Cerebellar nuclear complex (tissue), 1 donor: Measurements from ENCODE around the gene HUS1.
"Not testable (repeated sequence)": the region's sequence is repeated elsewhere in the genome, so short reads cannot be mapped to it uniquely, and the experiment has no call there.

ENCODE experiments used
- DNase-seq, 2 experiments: peaks; one replicate each; lab custom pipeline; 2025; lab: John Stamatoyannopoulos, UW

Gene HUS1

DNA sequence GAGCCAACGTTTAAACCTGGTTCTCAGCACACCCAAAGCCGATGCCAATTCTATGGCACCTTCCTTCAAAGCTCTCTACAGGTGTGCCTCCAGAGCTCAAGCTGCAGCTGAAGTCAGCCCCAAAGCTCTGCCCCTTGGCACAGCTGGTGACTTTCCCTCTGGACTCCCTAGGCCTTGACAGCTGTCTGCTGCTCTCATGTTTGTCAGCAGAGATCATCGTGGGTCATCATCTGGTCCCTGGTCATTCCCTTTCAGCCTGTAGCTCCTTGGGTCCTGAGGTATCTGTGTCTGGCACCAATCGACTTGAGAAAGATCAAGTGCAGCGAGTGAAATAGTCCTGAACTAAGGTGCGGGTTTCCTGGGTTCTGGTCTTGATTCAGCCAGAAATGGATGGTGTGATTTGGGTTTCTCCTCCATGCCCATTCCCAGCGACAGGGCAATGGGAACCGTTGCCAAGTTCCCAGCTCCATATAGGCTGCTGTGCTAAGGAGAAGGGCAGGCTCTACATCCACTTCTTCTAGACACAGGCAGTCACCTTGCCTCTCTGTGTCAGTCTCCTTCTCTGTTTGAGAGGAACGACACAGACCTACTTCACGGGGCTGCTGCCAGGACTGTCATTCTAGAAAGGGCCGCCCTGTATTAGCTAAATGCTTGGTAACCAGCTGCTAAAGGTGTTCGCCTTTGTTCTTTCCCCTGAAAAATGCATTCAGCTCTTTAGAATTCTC, 34.7 kb downstream of the HUS1 start:
- DNase-seq = no peak

DNA sequence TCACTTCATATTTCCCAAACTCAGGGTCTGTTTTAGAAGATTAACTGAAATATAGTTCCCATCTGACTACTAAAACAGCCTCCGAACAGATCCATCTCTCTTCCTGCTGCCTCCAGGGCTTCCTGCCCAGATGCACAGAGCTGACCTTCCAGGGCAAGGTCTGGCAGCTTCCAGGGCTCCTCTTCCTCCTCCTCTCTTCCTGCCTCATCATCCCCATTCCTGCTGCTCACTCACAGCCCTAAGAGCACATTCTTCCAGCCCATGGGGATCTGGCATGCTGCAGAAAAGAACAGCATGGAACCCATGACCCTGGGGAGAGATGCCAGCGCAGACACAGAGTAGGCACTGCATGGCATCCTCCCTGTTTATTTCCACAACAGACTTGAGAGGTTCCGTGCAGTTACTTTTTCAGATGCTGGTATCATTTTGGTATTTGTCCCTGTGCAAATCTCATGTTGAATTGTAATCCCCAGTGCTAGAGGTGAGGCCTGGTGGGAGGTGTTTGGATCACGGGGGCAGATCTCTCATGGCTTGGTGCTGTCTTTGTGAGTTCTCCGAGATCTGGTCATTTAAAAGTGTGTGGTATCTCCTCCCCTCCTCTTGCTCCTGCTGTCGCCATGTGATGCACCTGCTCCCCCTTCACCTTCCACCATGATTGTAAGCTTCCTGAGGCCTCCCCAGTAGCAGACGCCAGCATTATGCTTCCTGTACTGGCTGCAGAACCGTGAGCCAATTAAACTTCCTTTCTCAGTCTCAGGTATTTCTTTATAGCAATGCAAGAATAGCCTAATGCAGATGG, 35.5 kb downstream of the HUS1 start:
- DNase-seq = no peak

DNA sequence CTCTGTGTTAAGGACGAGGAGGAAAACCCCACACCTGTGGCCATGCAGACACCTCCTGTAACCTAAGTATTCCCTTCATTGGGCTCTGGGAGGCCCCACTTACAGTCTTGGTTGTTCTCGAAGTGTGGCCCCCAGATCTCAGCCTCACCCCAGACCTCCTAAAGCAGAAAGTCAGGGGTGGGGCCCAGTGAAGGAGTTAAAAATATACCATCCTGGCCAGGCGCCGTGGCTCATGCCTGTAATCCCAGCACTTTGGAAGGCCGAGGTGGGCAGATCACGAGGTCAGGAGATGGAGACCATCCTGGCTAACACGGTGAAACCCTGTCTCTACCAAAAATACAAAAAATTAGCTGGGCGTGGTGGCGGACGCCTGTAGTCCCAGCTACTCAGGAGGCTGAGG, 36.8 kb downstream of the HUS1 start:
- DNase-seq = not testable (repeated sequence)

DNA sequence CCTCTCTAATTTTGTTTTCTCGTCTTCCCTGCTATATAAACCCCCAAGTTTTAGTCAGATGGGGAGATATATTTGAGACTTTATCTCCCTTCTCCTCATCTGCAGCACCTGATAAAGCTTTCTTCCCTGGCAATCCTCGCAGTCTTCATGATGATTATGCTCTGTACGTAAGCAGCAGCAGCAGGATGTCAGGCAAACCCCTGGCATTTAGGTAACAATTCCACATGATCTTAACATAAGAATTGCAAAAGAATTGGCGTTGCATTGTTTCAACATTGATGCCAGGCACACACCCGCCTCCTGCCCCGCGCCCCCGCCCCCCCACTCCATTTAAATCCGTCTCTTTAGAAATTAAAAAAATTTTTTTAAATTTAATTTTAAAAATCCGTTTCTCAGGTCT, 37.3 kb downstream of the HUS1 start:
- DNase-seq = no peak

GRCh38 chr7:47941136-47941844, 38.1 kb downstream of the HUS1 start:
- DNase-seq = no peak

DNA sequence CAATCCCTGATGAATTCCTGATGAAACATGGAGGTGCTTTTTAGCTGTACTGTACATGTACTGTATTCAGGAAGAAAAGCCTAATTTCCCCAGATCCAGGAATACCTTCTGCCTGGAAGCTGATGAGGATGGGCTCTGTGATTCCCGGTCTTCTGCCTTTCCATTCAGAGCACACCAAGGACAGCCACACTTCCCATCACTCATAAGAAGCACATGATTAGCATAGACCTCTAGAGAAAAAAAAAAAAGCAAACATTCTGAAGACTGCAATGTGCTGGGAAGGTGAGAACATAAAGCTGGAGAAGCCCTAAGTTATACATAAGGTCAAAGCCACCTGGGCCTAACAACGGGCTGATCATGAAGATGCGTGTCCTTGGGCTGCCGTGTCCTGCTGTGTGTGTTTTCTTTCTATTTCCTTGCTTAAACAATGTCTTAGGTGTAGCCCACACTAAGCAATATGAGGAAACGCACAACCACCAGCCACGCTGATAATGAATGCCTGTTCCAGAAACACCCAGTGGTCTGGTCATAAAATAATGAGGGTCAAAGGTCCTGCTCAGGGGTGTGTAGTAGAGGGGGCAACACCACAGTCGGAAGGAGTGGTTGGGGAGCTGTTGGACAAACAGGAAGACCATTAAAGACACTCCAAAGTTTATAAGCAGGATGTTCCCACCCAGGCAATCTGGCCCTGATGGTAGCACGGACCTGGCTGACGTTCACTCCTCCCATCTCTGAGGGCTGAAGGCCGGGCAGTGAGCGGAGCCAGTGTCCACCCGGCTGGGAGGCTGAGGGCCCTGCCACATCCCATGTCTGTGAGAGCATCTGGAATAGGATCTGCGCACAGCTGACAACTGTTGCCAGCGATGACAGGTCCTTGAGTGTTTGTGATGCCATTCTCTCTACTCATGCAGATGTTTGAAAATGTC, 39.1 kb downstream of the HUS1 start:
- DNase-seq = no peak

DNA sequence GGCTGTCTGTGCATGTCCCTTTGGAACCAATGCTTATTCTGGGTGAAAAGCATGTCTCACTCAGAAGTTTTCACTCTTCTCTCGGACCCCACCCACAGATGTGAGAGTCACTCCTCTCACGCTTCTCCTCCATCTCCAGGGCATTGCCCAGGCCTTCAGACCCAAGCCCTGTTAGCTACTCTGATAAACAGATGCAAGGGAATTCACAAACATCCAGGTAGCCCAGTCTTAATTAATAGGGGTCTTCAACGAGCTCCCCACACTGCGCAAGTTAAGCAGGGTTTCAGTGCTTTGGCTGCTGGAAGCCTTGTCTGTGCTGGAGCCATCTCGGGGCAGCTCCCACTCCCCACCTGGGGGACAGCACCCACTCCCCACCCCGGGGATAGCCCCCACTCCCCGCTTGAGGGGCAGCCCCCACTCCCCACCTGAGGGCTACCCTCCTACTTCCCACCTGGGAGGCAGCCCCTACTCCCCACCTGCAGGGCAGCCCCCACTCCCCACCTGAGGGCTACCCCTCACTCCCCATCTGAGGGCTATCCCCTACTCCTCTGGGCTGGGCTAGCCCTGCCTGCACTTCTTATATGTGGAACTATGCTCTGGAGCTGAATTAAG, 39.9 kb downstream of the HUS1 start:
- no peak for DNase-seq

DNA sequence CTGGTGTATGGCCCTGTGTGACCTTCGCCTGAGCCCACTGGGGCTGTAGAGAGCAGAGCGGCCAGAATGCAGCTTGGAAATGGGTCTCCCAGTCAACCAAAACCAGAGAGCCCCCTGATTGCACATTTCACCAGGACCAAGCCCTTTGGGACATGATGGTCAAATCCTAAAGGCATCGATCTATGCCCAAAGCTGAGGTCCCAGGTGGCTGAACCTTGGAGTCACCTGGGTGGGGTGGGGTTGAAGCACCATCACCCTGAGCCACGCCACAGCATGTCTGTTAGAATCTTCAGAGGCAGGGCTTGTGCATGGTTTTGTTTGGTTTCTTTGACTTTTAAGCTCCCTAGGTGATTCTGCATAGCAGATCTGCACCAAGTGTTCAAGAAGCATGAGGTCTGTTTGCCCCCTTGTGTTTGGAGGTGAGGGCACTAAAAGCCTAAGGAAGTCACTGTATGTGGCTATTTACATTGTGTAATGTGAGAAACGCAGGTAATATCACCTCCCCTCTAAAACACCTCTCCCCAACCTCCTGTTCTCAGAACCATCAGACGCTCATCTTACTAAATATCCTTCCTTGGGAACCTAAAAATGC, 40.7 kb downstream of the HUS1 start:
- DNase-seq = no peak

DNA sequence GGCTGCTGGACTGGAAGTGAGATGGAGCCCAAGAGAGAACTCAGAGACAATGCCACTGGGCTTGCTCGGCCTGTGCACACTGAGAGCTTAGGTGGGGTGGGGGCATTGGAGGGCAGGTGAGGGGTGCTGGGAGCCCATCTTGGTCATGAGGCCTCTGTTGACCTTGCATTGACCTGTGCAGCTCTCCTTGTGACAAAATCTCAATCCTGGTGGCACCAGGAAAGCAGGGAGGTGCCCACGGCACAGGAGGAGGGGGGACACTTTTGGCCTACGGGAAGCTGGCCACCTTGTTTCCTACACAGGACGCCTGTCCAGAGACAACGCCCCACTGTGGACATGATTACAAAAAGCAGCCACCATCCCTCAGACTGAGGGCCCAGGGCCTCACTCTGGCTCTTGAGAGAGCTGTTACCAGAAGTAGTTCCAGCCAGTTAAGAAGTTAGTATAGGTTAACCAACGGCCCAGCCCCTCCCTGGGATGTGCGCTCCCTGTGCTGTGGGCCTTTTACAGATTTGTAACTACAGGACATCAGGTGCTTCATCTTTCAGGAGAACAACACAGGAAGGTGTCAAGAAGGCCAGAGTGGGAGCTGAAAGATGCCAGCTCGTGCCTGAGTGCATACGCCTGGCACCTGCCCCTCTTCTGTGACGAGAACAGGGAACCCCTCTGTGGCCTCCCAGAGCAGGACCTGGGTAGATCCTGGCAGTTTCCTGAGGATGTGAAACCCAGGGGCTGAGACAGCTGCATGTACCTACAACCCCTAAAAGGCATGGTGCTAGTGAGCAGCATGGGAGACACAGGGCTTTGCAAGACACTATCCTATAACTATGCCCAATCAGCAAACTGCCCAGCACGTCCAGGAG, 41.5 kb downstream of the HUS1 start:
- no peak for DNase-seq

GRCh38 chr7:47937065-47937687, 42.2 kb downstream of the HUS1 start:
- no peak for DNase-seq

DNA sequence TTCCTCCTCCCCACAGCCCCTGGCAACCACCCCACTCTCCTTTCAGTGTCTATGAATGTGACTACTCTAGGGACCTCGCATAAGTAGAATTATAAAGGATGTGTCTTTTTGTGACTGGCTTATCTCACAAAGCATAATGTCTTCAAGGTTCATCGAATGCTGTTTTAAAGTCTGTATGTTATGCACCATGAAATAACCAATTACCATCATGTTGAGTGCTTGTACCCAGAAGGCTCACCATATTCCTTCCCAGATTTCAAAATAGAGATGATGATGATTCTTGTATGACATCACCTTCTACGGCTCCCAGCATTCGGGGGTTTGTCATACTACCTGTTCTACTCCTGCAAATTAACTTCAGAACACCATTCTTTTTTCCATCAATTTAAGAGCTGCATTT, 43.1 kb downstream of the HUS1 start:
- DNase-seq = no peak

DNA sequence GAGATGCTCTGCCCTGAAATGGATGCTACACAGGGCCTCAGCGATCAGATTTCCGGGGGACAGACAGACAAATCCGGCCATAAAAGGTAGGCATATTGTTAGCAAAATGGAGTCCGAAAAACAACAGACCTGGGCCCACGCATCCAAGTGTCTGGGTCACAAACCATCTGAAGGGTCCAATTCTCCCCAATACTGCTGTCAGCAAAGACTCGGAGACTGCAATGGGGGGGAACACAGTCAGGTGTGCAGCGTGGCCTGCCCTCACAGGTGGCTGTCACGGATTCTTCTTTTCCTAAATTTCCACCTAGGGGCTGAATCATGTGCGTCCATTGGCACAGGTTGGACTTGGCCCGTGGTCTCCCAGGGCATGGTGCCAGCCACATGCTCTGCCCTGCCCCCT, 44.1 kb downstream of the HUS1 start:
- no peak for DNase-seq

DNA sequence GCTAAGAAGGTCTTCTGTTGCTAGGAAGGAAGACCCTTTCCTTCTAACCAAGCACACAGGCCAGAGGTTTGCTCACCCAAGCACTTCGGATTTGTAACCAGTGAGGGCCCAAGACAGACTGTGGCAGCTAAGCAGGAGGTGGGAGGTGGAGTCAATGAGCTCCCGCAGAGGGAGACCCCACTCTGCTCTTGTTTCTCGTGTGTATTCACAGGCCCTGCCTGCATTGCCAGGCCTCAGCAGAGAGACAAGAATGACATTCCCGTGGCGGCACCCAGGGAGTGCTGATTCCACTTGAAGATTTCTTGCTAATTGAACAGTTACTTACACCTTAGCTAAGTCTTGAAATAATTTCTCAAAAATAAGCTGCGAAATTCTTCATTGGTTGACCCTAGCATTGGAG, 44.6 kb downstream of the HUS1 start:
- DNase-seq = no peak

DNA sequence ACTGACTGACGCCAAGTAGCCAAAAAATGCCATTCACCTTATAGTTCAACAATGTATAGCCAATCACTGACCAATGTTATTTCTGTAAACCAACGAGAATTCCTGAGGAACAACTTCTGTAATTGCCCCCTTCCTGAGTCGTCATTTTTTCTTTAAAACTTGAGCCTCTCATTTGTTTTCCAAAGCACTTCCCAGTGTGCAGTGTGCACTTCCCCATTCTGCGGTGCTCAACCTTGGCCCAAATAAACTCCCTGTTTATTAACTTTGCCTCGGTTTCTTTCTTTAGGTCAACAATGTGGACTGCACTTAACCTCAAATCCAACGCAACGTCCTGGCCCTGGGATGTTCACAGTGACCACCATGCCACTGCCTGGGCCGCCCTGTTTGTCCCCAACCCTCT, 46.2 kb downstream of the HUS1 start:
- no peak for DNase-seq

- DNase-seq = no peak
Observed at GRCh38 chr7:47932466-47933037, 46.9 kb downstream of the HUS1 start.

- DNase-seq = no peak
Observed at GRCh38 chr7:47932016-47932415, 47.4 kb downstream of the HUS1 start.

- DNase-seq = no peak
Observed at GRCh38 chr7:47931005-47932004, 48.1 kb downstream of the HUS1 start.

GRCh38 chr7:47924266-47924665, 55.1 kb downstream of the HUS1 start:
- no peak for DNase-seq
